ENCODE data around the gene KRTAP21-3. TPM values are rescaled to one million over a fixed set of nuclear protein-coding genes. Genes with fewer than 3 reads are reported as not detected.

The KRTAP21-3 gene
- polyA plus RNA-seq, 2 donors = not detected

- no peak overlapping the region for H3K27ac ChIP-seq (ENCODE audit: low read depth in 2 of 2, low read length in 1 of 2)
- 73 to 80% methylated on average over 1 of the region's 1 CpG for WGBS, 2 donors
Observed at GRCh38 chr21:30674312-30674711, 44.3 kb downstream of the KRTAP21-3 start.

GRCh38 chr21:30672985-30673650 is 45.5 kb downstream of the KRTAP21-3 start:
- Histone ChIP-seq H3K4me1 (ENCODE audit: control insufficient read depth in 2 of 2, insufficient read depth in 2 of 2, low read length in 1 of 2) (no peaks in the 10 kb centered on the region), H3K9me3 (ENCODE audit: control insufficient read depth in 2 of 2, insufficient read depth in 1 of 2, low read depth in 1 of 2, low read length in 1 of 2) (peaks cover 3 to 9% of the 10 kb centered on the region in 2 donors)

More at GRCh38 chr21:30674312-30674711, 44.3 kb downstream of the KRTAP21-3 start:
- no peaks in the 10 kb centered on the region for H3K36me3 ChIP-seq (ENCODE audit: control insufficient read depth in 2 of 2, insufficient read depth in 2 of 2, low read length in 1 of 2)
- no peak overlapping the region for H3K4me3 ChIP-seq (ENCODE audit: low read depth in 1 of 2, low read length in 2 of 2)
- H3K9me3 ChIP-seq (ENCODE audit: control insufficient read depth in 2 of 2, insufficient read depth in 1 of 2, low read depth in 1 of 2, low read length in 1 of 2) = peaks cover 0 to 6% of the 10 kb centered on the region in 2 donors
- H3K27me3 ChIP-seq (ENCODE audit: control insufficient read depth in 1 of 2, insufficient read depth in 2 of 2, low read length in 2 of 2) = no peaks in the 10 kb centered on the region
- H3K4me1 ChIP-seq (ENCODE audit: control insufficient read depth in 2 of 2, insufficient read depth in 2 of 2, low read length in 1 of 2) = no peaks in the 10 kb centered on the region

GRCh38 chr21:30668776-30669175 is 49.8 kb downstream of the KRTAP21-3 start:
- 73 to 88% methylated on average over 1 of the region's 1 CpG for WGBS, 2 donors
- peaks cover 3% of the 10 kb centered on the region in 2 donors for H3K9me3 ChIP-seq (ENCODE audit: control insufficient read depth in 2 of 2, insufficient read depth in 1 of 2, low read depth in 1 of 2, low read length in 1 of 2)

More at GRCh38 chr21:30672985-30673650, 45.5 kb downstream of the KRTAP21-3 start:
- no peaks in the 10 kb centered on the region for H3K27me3 ChIP-seq (ENCODE audit: control insufficient read depth in 1 of 2, insufficient read depth in 2 of 2, low read length in 2 of 2)
- H3K27ac ChIP-seq (ENCODE audit: low read depth in 2 of 2, low read length in 1 of 2) = no peak overlapping the region
- WGBS, 2 donors = 62 to 64% methylated on average over 2 of the region's 2 CpGs
- H3K4me3 ChIP-seq (ENCODE audit: low read depth in 1 of 2, low read length in 2 of 2) = no peak overlapping the region
- no peaks in the 10 kb centered on the region for H3K36me3 ChIP-seq (ENCODE audit: control insufficient read depth in 2 of 2, insufficient read depth in 2 of 2, low read length in 1 of 2)

More at GRCh38 chr21:30668776-30669175, 49.8 kb downstream of the KRTAP21-3 start:
- Histone ChIP-seq H3K27ac (ENCODE audit: low read depth in 2 of 2, low read length in 1 of 2) (no peak overlapping the region), H3K36me3 (ENCODE audit: control insufficient read depth in 2 of 2, insufficient read depth in 2 of 2, low read length in 1 of 2) (no peaks in the 10 kb centered on the region), H3K27me3 (ENCODE audit: control insufficient read depth in 1 of 2, insufficient read depth in 2 of 2, low read length in 2 of 2) (no peaks in the 10 kb centered on the region), H3K4me1 (ENCODE audit: control insufficient read depth in 2 of 2, insufficient read depth in 2 of 2, low read length in 1 of 2) (no peaks in the 10 kb centered on the region), H3K4me3 (ENCODE audit: low read depth in 1 of 2, low read length in 2 of 2) (no peak overlapping the region)

Other genes starting within 250 kb of the KRTAP21-3 start
- not detected for gene KRTAP19-1, start 238.4 kb downstream of the KRTAP21-3 start, polyA plus RNA-seq
- gene KRTAP19-2, start 231.3 kb downstream of the KRTAP21-3 start, polyA plus RNA-seq = not detected
- gene KRTAP19-3, start 226.8 kb downstream of the KRTAP21-3 start, polyA plus RNA-seq = not detected
- gene KRTAP19-4, start 221.6 kb downstream of the KRTAP21-3 start, polyA plus RNA-seq = not detected
- not detected for gene KRTAP19-5, start 216.6 kb downstream of the KRTAP21-3 start, polyA plus RNA-seq
- gene KRTAP19-6, start 176.9 kb downstream of the KRTAP21-3 start, polyA plus RNA-seq = not detected
- gene KRTAP19-7, start 157.5 kb downstream of the KRTAP21-3 start, polyA plus RNA-seq = not detected
- gene KRTAP22-2, start 128.4 kb downstream of the KRTAP21-3 start, polyA plus RNA-seq = not detected
- gene KRTAP6-3, start 126.3 kb downstream of the KRTAP21-3 start, polyA plus RNA-seq = not detected
- not detected for gene KRTAP6-2, start 119.9 kb downstream of the KRTAP21-3 start, polyA plus RNA-seq
- gene KRTAP22-1, start 117.7 kb downstream of the KRTAP21-3 start, polyA plus RNA-seq = not detected
- not detected for gene KRTAP6-1, start 104.8 kb downstream of the KRTAP21-3 start, polyA plus RNA-seq
- gene KRTAP20-1, start 102.4 kb downstream of the KRTAP21-3 start, polyA plus RNA-seq = not detected
- gene KRTAP20-4, start 98.2 kb downstream of the KRTAP21-3 start, polyA plus RNA-seq = not detected
- not detected for gene KRTAP20-2, start 83.6 kb downstream of the KRTAP21-3 start, polyA plus RNA-seq
- gene KRTAP20-3, start 75.9 kb downstream of the KRTAP21-3 start, polyA plus RNA-seq = not detected
- gene KRTAP21-2, start 28.5 kb upstream of the KRTAP21-3 start, polyA plus RNA-seq = not detected
- gene KRTAP21-1, start 36.7 kb upstream of the KRTAP21-3 start, polyA plus RNA-seq = not detected
- not detected for gene KRTAP8-1, start 94.5 kb upstream of the KRTAP21-3 start, polyA plus RNA-seq
- gene KRTAP7-1, start 111.0 kb upstream of the KRTAP21-3 start, polyA plus RNA-seq = not detected
- not detected for gene KRTAP11-1, start 162.8 kb upstream of the KRTAP21-3 start, polyA plus RNA-seq